B cell (primary cell): ENCODE results near the gene ASIC1. TPM values are rescaled to one million over a fixed set of nuclear protein-coding genes. Genes with fewer than 3 reads are reported as not detected.

Experiments
- ATAC-seq: fragments of 200-7000 bp; cut with Tn5 transposase; one replicate; pipeline ENCODE4 v1.10.0; 2021; ENCODE audit warnings: low read depth, mild to moderate bottlenecking, moderate number of reproducible peaks, moderate library complexity
- CTCF ChIA-PET: fragments of 350-600 bp; sonication (Branson Sonifier 250); formaldehyde crosslinking; loops from one replicate; lab custom pipeline; 2021; ENCODE audit warnings: antibody characterized with exemption, inconsistent platforms; lab: Charles Lee
- POLR2A ChIA-PET: fragments of 350-600 bp; sonication (Branson Sonifier 250); formaldehyde crosslinking; loops from one replicate; lab custom pipeline; 2021; ENCODE audit warnings: antibody characterized with exemption; lab: Charles Lee
- DNase-seq: peaks from one replicate; pipeline ENCODE4 v3.0.0; 2013
- H2AFZ ChIP-seq: 2 replicates; pipeline ENCODE4 v1.6.1; 2012; ENCODE audit warnings: mild to moderate bottlenecking, low read depth, low read length; ENCODE audit not compliant: insufficient read depth, poor library complexity, severe bottlenecking
- H3K27ac ChIP-seq, 2 donors: 1 replicate in 1 of 2; 2 replicates in 1 of 2; pipeline ENCODE4 v1.5.1; 2012 to 2013; ENCODE audit warnings: low read length in 2 of 2, mild to moderate bottlenecking in 2 of 2, moderate library complexity in 1 of 2
- H3K27me3 ChIP-seq, 4 experiments: fragments of 200-600 bp in 1 of 4; sonication (generic) in 1 of 4; replicated peaks in 1 of 4; 1 replicate in 2 of 4; 2 replicates in 2 of 4; pipeline versions ENCODE4 v1.6.1 to v1.7.0; 2013 to 2016; ENCODE audit warnings: low read length in 3 of 4, mild to moderate bottlenecking in 2 of 4, mixed read lengths in 1 of 4, moderate library complexity in 1 of 4; ENCODE audit not compliant: insufficient read depth in 4 of 4, control insufficient read depth in 3 of 4; ENCODE audit errors: control extremely low read depth in 1 of 4
- H3K36me3 ChIP-seq, 2 experiments: replicated peaks in 1 of 2; 1 replicate in 1 of 2; 2 replicates in 1 of 2; pipeline versions ENCODE4 v1.6.1 to v1.7.1; 2013; ENCODE audit warnings: low read length in 1 of 2; ENCODE audit not compliant: insufficient read depth in 2 of 2, control insufficient read depth in 1 of 2; ENCODE audit errors: control extremely low read depth in 1 of 2, extremely low read depth in 1 of 2
- H3K4me1 ChIP-seq, 2 donors: fragments of 200-600 bp in 1 of 2; sonication (generic) in 1 of 2; 1 replicate in 1 of 2; 2 replicates in 1 of 2; pipeline versions ENCODE4 v1.5.1 to v1.6.1; 2013 to 2017; ENCODE audit warnings: low read length in 2 of 2; ENCODE audit not compliant: control insufficient read depth in 2 of 2, insufficient read depth in 2 of 2
- H3K4me2 ChIP-seq: replicated peaks from 2 replicates; pipeline ENCODE3; 2012; ENCODE audit warnings: mild to moderate bottlenecking, low read depth, low read length; ENCODE audit not compliant: poor library complexity, severe bottlenecking
- H3K4me3 ChIP-seq, 5 experiments: fragments of 200-600 bp in 1 of 5; sonication (generic) in 1 of 5; 1 replicate in 3 of 5; 2 replicates in 2 of 5; pipeline versions ENCODE4 v1.5.1 to v1.7.0; 2011 to 2016; ENCODE audit warnings: low read length in 4 of 5, mild to moderate bottlenecking in 4 of 5, low read depth in 2 of 5, control low read depth in 1 of 5, moderate library complexity in 1 of 5; ENCODE audit not compliant: insufficient read depth in 1 of 5; ENCODE audit errors: control extremely low read depth in 1 of 5, extremely low read depth in 1 of 5
- H3K79me2 ChIP-seq: fragments of 200-600 bp; sonication (generic); one replicate; pipeline ENCODE4 v1.6.0; 2016; ENCODE audit warnings: low read length; ENCODE audit not compliant: control insufficient read depth, insufficient read depth
- H3K9ac ChIP-seq: fragments of 200-600 bp; sonication (generic); 2 replicates; pipeline ENCODE4 v1.6.1; 2017; ENCODE audit warnings: mild to moderate bottlenecking, low read length, moderate library complexity
- H3K9me3 ChIP-seq, 3 donors: one replicate each; pipeline versions ENCODE4 v1.6.1 to v1.7.1; 2013; ENCODE audit warnings: low read length in 2 of 3; ENCODE audit not compliant: control insufficient read depth in 2 of 3, insufficient read depth in 1 of 3; ENCODE audit errors: control extremely low read depth in 1 of 3
- H4K20me1 ChIP-seq: 2 replicates; pipeline ENCODE4 v1.6.0; 2012; ENCODE audit warnings: mild to moderate bottlenecking, low read length; ENCODE audit not compliant: insufficient read depth, control insufficient read depth, poor library complexity, severe bottlenecking
- H3K27ac Mint-ChIP-seq: one replicate; pipeline ENCODE4 v1.8.0; 2021; ENCODE audit warnings: mixed read lengths
- H3K27me3 Mint-ChIP-seq: one replicate; pipeline ENCODE4 v1.8.0; 2021; ENCODE audit warnings: mixed read lengths
- H3K4me1 Mint-ChIP-seq: one replicate; pipeline ENCODE4 v1.8.0; 2021; ENCODE audit warnings: mixed read lengths
- H3K4me3 Mint-ChIP-seq: one replicate; pipeline ENCODE4 v1.8.0; 2021; ENCODE audit warnings: mixed read lengths
- H3K9me3 Mint-ChIP-seq: one replicate; pipeline ENCODE4 v1.8.0; 2022; ENCODE audit warnings: mixed read lengths; ENCODE audit not compliant: insufficient read depth
- CTCF ChIP-seq: fragments of 200-600 bp; IDR thresholded peaks from one replicate; pipeline ENCODE4 v1.8.0; 2022; ENCODE audit warnings: antibody characterized with exemption, mild to moderate bottlenecking
- EZH2 ChIP-seq: IDR thresholded peaks from 2 replicates; pipeline ENCODE4 v1.6.1; 2012; ENCODE audit warnings: borderline replicate concordance, low read depth, mild to moderate bottlenecking, moderate library complexity, low read length; ENCODE audit not compliant: insufficient read depth, poor library complexity, severe bottlenecking
- WGBS: methylation state at CpG from one replicate; pipeline ENCODE4 v1.1.5; 2013; ENCODE audit warnings: missing lambda C conversion rate; ENCODE audit not compliant: insufficient coverage; 5-methylcytosine and 5-hydroxymethylcytosine counted together
- intact Hi-C: fragments of 100-400 bp; cut with micrococcal nuclease; formaldehyde crosslinking; loops from one replicate; pipeline ENCODE4 v1.10.0; 2022
- polyA plus RNA-seq: library from polyadenylated mRNA; depleted of rRNA; stranded (reverse); fragments of >200 nt; gene quantifications from 2 replicates; pipeline ENCODE4 v1.2.3, GENCODE V29; 2012
- total RNA-seq, 2 donors: library from RNA; stranded (reverse); fragments of 120-200 nt in 1 of 2; gene quantifications; 1 replicate in 1 of 2; 2 replicates in 1 of 2; pipeline versions ENCODE4 v1.2.3 to v1.2.4, GENCODE V29; 2013 to 2022

ASIC1 gene
- total and polyA plus RNA-seq, 2 donors (not counting 1 experiment from before 2014, with no cell fraction given): not detected

DNA sequence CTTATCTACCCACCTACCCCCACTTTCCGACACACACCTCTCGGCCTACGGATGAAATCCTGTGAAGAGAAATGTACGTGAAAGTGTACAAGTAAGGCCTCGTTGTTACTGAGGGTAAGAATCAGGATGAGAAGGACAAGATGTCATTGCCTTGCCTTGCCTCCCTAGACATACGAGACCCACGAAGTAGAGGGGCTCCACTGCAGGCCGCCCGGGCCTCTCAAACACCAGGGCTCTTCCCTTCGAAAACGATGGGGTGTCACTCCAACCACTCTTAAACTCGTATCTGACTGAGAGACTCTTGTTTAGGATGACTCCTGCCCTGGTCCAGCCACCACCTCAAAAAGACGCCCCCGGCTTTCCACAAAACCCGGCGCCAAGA is 32.6 kb upstream of the ASIC1 start:
- H3K36me3 ChIP-seq: no peaks in the 10 kb centered on the region
- WGBS: 2% methylated on average over 14 of the region's 16 CpGs
- H3K9ac ChIP-seq: peak overlapping the region; percentile 70
- TF ChIP-seq CTCF (no peak), EZH2 (no peak)
- H4K20me1 ChIP-seq: no peaks in the 10 kb centered on the region
- peak overlapping the region; percentile 84 for H3K4me2 ChIP-seq
- no peaks in the 10 kb centered on the region for H3K27me3 Mint-ChIP-seq
- H3K27me3 ChIP-seq: no peaks in the 10 kb centered on the region
- intact Hi-C loops: loop anchor here (1.0 kb wide), 4 partner anchors 61 to 259 kb away; partner anchors contain the start of genes BCDIN3D, LIMA1 and SMARCD1
- peaks cover 8 to 10% of the 10 kb centered on the region in 2 donors for H3K4me1 ChIP-seq
- H3K27ac Mint-ChIP-seq: peak overlapping the region; percentile 85
- H3K4me3 Mint-ChIP-seq: peak overlapping the region; percentile 94
- DNase-seq (no peak), ATAC-seq (no peak)
- H3K9me3 Mint-ChIP-seq: no peaks in the 10 kb centered on the region
- peaks cover 50% of the 10 kb centered on the region for H3K79me2 ChIP-seq
- H3K27ac ChIP-seq: peak overlapping the region; percentile 22 to 63
- H2AFZ ChIP-seq: peak overlapping the region; percentile 85
- H3K4me3 ChIP-seq: peak overlapping the region; percentile 19 to 75 (median 65)
- peaks cover 17% of the 10 kb centered on the region for H3K4me1 Mint-ChIP-seq
- ChIA-PET CTCF (interaction anchor here (0.7 to 2.5 kb wide), 5 partner anchors 14 to 282 kb away, joined by 3 to 17 read pairs (median 4); partner anchors contain the start of gene COX14), POLR2A (interaction anchor here (0.6 to 1.4 kb wide), 4 partner anchors 24 to 87 kb away, joined by 3 to 7 read pairs (median 6); partner anchors contain the start of genes COX14 and SMARCD1)
- H3K9me3 ChIP-seq: no peaks in the 10 kb centered on the region
